ENCODE data around the gene ZNF544.
A peak's percentile ranks its signal among the peaks of the same experiment; 100 is the strongest.

The ZNF544 gene

DNA sequence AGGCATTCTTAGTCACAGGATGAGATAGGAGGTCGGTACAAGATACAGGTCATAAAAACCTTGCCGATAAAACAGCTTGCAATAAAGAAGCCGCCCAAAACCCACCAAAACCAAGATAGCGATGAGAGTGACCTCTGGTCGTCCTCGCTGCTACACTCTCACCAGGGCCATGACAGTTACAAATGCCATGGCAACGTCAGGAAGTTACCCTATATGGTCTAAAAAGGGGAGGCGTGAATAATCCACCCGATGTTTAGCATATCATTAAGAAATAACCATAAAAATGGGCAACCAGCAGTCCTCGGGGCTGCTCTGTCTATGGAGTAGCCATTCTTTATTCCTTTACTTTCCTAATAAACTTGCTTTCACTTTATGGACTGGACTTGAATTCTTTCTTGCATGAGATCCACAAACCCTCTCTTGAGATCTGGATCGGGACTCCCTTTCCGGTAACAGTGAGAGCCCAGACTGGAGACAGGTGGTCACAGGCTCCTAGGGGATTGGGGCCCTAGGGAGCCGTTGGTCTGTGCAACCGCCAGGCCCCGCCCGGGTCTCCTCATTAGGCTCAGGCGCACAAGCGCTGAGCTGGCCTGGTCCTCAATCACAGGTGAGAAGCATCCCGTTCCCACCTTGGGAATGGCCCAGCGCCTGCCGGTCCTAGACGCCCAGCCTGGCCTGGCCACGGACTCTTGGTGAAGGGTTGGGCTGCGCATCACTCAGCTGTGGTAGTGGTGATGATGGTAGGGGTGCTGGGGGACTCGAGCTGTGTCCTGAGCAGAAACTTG is 10.9 kb upstream of the ZNF544 start:
- no peak for DNase-seq (ENCODE audit: low read depth)
- TF ChIP-seq CTCF (IDR thresholded peaks at IDR 0.05; ENCODE audit: insufficient read depth, low read depth, low read length, missing control alignments) = no peak
- no peak overlapping the region for H3K4me3 ChIP-seq (ENCODE audit: low read length)

DNA sequence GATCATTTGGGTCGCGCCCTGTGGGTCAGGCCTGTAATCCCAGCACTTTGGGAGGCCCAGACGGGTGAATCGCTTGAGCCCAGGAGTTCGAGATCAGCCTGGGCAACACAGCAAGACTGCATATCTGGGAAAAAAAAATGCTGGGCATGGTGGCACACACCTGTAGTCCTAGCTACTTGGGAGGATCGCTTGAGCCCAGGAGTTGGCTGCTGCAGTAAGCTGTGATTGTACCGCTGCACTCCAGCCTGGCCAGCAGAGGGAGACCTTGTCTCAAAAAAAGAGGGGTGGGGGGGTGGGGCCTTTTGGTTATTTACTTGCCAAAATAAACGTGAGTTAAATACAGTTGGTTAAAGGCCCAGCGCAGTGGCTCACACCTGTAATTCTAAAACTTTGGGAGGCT is 9.8 kb upstream of the ZNF544 start:
- H3K4me3 ChIP-seq (ENCODE audit: low read length) = no peak overlapping the region
- peak; percentile 25 for DNase-seq (ENCODE audit: low read depth)
- TF ChIP-seq CTCF (IDR thresholded peaks at IDR 0.05; ENCODE audit: insufficient read depth, low read depth, low read length, missing control alignments) = peak; percentile 11

DNA sequence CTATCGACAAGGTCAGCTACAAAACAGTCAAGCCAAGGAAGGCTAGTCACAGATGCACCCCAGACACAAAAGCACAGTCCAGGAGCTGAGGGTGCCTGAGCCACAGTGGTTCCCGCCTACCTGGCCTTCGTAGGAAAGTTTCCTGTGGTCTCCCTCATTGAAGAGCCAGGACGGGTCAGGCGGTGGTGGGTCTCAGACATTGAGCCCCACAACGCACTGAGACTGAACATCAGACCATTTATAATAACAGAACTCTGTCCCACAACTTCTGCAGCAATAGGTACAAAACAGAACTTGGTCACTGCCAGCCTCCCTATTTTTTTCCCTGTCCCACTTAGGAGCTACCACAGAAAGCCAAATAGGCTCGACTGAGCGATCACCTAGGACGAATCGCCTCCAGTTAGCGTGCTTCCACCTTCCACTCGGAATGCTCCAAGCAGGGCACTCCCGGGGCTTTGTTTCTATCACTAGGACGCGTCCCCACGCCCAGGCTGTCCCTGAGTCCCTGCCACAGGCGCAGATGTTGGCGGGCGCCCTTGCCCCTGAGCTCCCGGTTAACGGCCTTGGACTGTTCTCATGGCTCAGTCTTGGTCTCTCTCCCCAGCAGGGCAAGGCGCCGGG is 640 bp upstream of the ZNF544 start:
- no peak for DNase-seq (ENCODE audit: low read depth)
- TF ChIP-seq CTCF (IDR thresholded peaks at IDR 0.05; ENCODE audit: insufficient read depth, low read depth, low read length, missing control alignments) = no peak
- peak overlapping the region; percentile 78 for H3K4me3 ChIP-seq (ENCODE audit: low read length)

DNA sequence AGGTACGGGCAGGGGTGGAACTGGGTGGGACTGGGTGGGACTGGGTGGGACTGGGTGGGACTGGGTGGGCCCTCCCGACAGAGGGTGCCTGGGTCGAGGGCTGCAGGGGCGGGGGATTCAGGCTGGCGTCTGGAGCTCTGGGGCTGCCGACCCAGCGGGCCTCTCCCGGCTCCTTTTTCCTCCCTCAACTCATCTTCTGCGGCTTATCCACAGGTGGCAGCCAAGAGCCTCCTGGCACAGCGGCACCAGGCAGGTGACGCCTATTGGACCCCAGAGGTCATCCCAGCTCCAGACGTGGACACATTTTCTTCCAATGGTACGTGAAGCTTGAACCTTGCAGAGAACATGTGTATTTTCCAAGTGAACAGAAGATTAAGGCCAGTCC is 533 bp downstream of the ZNF544 start:
- peak overlapping the region; percentile 78 for H3K4me3 ChIP-seq (ENCODE audit: low read length)
- peak; percentile 63 for TF ChIP-seq CTCF (IDR thresholded peaks at IDR 0.05; ENCODE audit: insufficient read depth, low read depth, low read length, missing control alignments)
- DNase-seq (ENCODE audit: low read depth) = peak; percentile 43

- no peak overlapping the region for H3K4me3 ChIP-seq (ENCODE audit: low read length)
- DNase-seq (ENCODE audit: low read depth) = no peak
- TF ChIP-seq CTCF (IDR thresholded peaks at IDR 0.05; ENCODE audit: insufficient read depth, low read depth, low read length, missing control alignments) = no peak
Observed at GRCh38 chr19:58237324-58237723, 8.6 kb downstream of the ZNF544 start.

DNA sequence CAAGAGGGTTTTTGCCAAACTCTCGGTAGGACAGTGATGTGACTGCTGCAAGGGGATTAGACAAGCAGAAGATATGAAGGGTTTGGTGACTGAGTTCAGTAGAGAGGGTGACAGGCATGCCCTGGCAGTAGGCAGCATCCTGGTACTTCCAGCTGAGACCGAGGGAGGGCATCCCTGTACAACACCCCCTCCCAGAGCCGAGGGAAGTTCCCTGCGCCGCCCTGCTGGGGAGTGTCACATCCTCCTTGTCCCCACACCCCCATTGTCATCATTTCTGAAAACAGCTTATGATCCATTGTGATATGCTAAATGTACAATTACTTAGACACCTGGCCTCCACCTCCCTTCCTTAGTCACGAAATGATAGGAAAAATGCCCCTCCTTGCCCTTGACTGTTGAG is 14.6 kb downstream of the ZNF544 start:
- DNase-seq (ENCODE audit: low read depth) = no peak
- no peak overlapping the region for H3K4me3 ChIP-seq (ENCODE audit: low read length)
- no peak for TF ChIP-seq CTCF (IDR thresholded peaks at IDR 0.05; ENCODE audit: insufficient read depth, low read depth, low read length, missing control alignments)
